H9 (cell line): ENCODE data around the gene SNX27. TPM values are rescaled to one million over a fixed set of nuclear protein-coding genes. Genes with fewer than 3 reads are reported as not detected.

Experiments used
- DNase-seq: peaks from one replicate; pipeline ENCODE4 v3.0.0-alpha.2; 2017
- H2AFZ ChIP-seq: one replicate; pipeline ENCODE4 v1.6.1; 2013; ENCODE audit warnings: mild to moderate bottlenecking, low read length, control low read depth, moderate library complexity
- H2AK5ac ChIP-seq: 2 replicates; pipeline ENCODE4 v1.6.1; 2013; ENCODE audit warnings: low read length, control low read depth, mixed read lengths; ENCODE audit not compliant: insufficient read length
- H2BK120ac ChIP-seq: one replicate; pipeline ENCODE4 v1.6.1; 2013; ENCODE audit warnings: low read depth, mild to moderate bottlenecking, low read length, control low read depth, inconsistent platforms; ENCODE audit not compliant: poor library complexity, severe bottlenecking
- H2BK12ac ChIP-seq: 2 replicates; pipeline ENCODE4 v1.6.1; 2013; ENCODE audit warnings: low read length, control low read depth, mixed read lengths, low read depth; ENCODE audit not compliant: insufficient read length
- H2BK15ac ChIP-seq: 2 replicates; pipeline ENCODE4 v1.6.1; 2013; ENCODE audit warnings: low read depth, low read length, control low read depth
- H2BK20ac ChIP-seq: one replicate; pipeline ENCODE4 v1.6.1; 2013; ENCODE audit warnings: low read depth, mild to moderate bottlenecking, low read length, control low read depth, inconsistent platforms; ENCODE audit not compliant: poor library complexity, severe bottlenecking
- H2BK5ac ChIP-seq: 2 replicates; pipeline ENCODE4 v1.6.1; 2013; ENCODE audit warnings: low read length, control low read depth, mixed read lengths; ENCODE audit not compliant: insufficient read length
- H3K14ac ChIP-seq: 2 replicates; pipeline ENCODE4 v1.6.1; 2013; ENCODE audit warnings: low read length, control low read depth; ENCODE audit not compliant: insufficient read depth
- H3K18ac ChIP-seq: 2 replicates; pipeline ENCODE4 v1.6.1; 2013; ENCODE audit warnings: low read depth, mild to moderate bottlenecking, mixed read lengths, low read length, control low read depth; ENCODE audit not compliant: insufficient read length
- H3K23ac ChIP-seq: 2 replicates; pipeline ENCODE4 v1.6.1; 2013; ENCODE audit warnings: low read length, control low read depth, mixed read lengths, low read depth; ENCODE audit not compliant: insufficient read length
- H3K23me2 ChIP-seq: 2 replicates; pipeline ENCODE4 v1.6.1; 2013; ENCODE audit warnings: low read depth, mild to moderate bottlenecking, mixed read lengths, low read length, control low read depth; ENCODE audit not compliant: insufficient read length, poor library complexity, severe bottlenecking
- H3K27ac ChIP-seq: 2 replicates; pipeline ENCODE4 v1.5.1; 2013; ENCODE audit warnings: low read length, control low read depth, mixed read lengths, low read depth; ENCODE audit not compliant: insufficient read length
- H3K27me3 ChIP-seq: 2 replicates; pipeline ENCODE4 v1.6.1; 2013; ENCODE audit warnings: low read length, control low read depth, inconsistent platforms; ENCODE audit not compliant: insufficient read depth
- H3K4ac ChIP-seq: 2 replicates; pipeline ENCODE4 v1.6.1; 2013; ENCODE audit warnings: low read depth, mild to moderate bottlenecking, control low read depth, inconsistent platforms, low read length, moderate library complexity
- H3K4me1 ChIP-seq: 2 replicates; pipeline ENCODE4 v1.6.1; 2013; ENCODE audit warnings: low read length, control low read depth, inconsistent platforms; ENCODE audit not compliant: insufficient read depth
- H3K4me2 ChIP-seq: 2 replicates; pipeline ENCODE4 v1.6.1; 2013; ENCODE audit warnings: low read length, control low read depth, mixed read lengths; ENCODE audit not compliant: insufficient read length, insufficient read depth
- H3K56ac ChIP-seq: 2 replicates; pipeline ENCODE4 v1.6.1; 2013; ENCODE audit warnings: low read depth, mild to moderate bottlenecking, mixed read lengths, low read length, control low read depth; ENCODE audit not compliant: insufficient read length
- H3K79me1 ChIP-seq: 2 replicates; pipeline ENCODE4 v1.6.1; 2013; ENCODE audit warnings: low read depth, mild to moderate bottlenecking, moderate library complexity, low read length, control low read depth, inconsistent platforms; ENCODE audit not compliant: insufficient read depth, poor library complexity, severe bottlenecking
- H3K79me2 ChIP-seq: 2 replicates; pipeline ENCODE4 v1.6.1; 2013; ENCODE audit warnings: low read length, control low read depth, inconsistent platforms; ENCODE audit not compliant: insufficient read depth
- H3K9ac ChIP-seq: 2 replicates; pipeline ENCODE4 v1.6.1; 2013; ENCODE audit warnings: low read length, control low read depth, mixed read lengths; ENCODE audit not compliant: insufficient read length; ENCODE audit errors: extremely low read depth
- H3K9me3 ChIP-seq: one replicate; pipeline ENCODE4 v1.6.1; 2013; ENCODE audit warnings: low read depth, low read length, inconsistent platforms; ENCODE audit not compliant: control insufficient read depth
- H3T11ph ChIP-seq: one replicate; pipeline ENCODE4 v1.6.1; 2013; ENCODE audit warnings: mild to moderate bottlenecking, low read length, control low read depth, inconsistent platforms
- H4K20me1 ChIP-seq: one replicate; pipeline ENCODE4 v1.6.1; 2013; ENCODE audit not compliant: control insufficient read depth, insufficient read length, insufficient read depth
- H4K5ac ChIP-seq: 2 replicates; pipeline ENCODE4 v1.6.1; 2013; ENCODE audit warnings: low read depth, mild to moderate bottlenecking, mixed read lengths, low read length, control low read depth; ENCODE audit not compliant: insufficient read length
- H4K8ac ChIP-seq: replicated peaks from 2 replicates; pipeline ENCODE4 v1.6.1; 2013; ENCODE audit warnings: low read length, control low read depth, mixed read lengths, low read depth; ENCODE audit not compliant: insufficient read length
- H4K91ac ChIP-seq: 2 replicates; pipeline ENCODE4 v1.6.1; 2013; ENCODE audit warnings: low read depth, mild to moderate bottlenecking, moderate library complexity, mixed read lengths, low read length, control low read depth; ENCODE audit not compliant: insufficient read length
- H3K27ac Mint-ChIP-seq, 3 experiments: 2 replicates in 2 of 3; 3 replicates in 1 of 3; pipeline ENCODE4 v1.8.0; 2020 to 2021; ENCODE audit warnings: mixed read lengths in 3 of 3, mild to moderate bottlenecking in 1 of 3, moderate library complexity in 1 of 3
- H3K27me3 Mint-ChIP-seq: 2 replicates; pipeline ENCODE4 v1.8.0; 2021; ENCODE audit warnings: low read depth, mild to moderate bottlenecking, moderate library complexity, mixed read lengths
- H3K36me3 Mint-ChIP-seq, 3 experiments: 2 replicates in 2 of 3; 3 replicates in 1 of 3; pipeline ENCODE4 v1.8.0; 2020 to 2021; ENCODE audit warnings: low read depth in 3 of 3, mixed read lengths in 3 of 3; ENCODE audit not compliant: insufficient read depth in 1 of 3
- H3K4me1 Mint-ChIP-seq, 2 experiments: 2 replicates each; pipeline ENCODE4 v1.8.0; 2020; ENCODE audit warnings: mixed read lengths in 2 of 2
- H3K4me3 Mint-ChIP-seq, 2 experiments: 2 replicates in 1 of 2; 3 replicates in 1 of 2; pipeline ENCODE4 v1.8.0; 2020 to 2021; ENCODE audit warnings: mild to moderate bottlenecking in 2 of 2, mixed read lengths in 2 of 2, moderate library complexity in 1 of 2
- H3K9me3 Mint-ChIP-seq, 2 experiments: 2 replicates in 1 of 2; 3 replicates in 1 of 2; pipeline ENCODE4 v1.8.0; 2020; ENCODE audit warnings: mild to moderate bottlenecking in 2 of 2, mixed read lengths in 2 of 2, moderate library complexity in 1 of 2
- CTCF ChIP-seq: fragments of 200-600 bp; sonication (generic); conservative IDR thresholded peaks from 3 replicates; pipeline ENCODE4 v1.8.0; 2021; ENCODE audit warnings: antibody characterized with exemption, mild to moderate bottlenecking
- WGBS: extraction: QIAGEN DNeasy Blood & Tissue Kit; methylation state at CpG from one replicate; pipeline ENCODE4 v1.1.7; 2013; ENCODE audit warnings: missing lambda C conversion rate, low lambda C conversion rate, mixed read lengths; ENCODE audit not compliant: insufficient read length; ENCODE audit errors: extremely low coverage; 5-methylcytosine and 5-hydroxymethylcytosine counted together
- total RNA-seq: library from RNA; stranded (reverse); gene quantifications from 2 replicates; pipeline ENCODE4 v1.2.1, GENCODE V29; 2021

The SNX27 gene
- total RNA-seq, 1 experiment from 2014 or later = 48.9 TPM

GRCh38 chr1:151563376-151563775 lies 48.5 kb upstream of the SNX27 start:
- Histone ChIP-seq H3K4ac (no peak overlapping the region), H2AK5ac (no peak overlapping the region), H3K14ac (no peak overlapping the region), H2BK12ac (no peak overlapping the region), H3K27ac (no peak overlapping the region), H3K79me1 (peaks cover 4% of the 10 kb centered on the region), H3K18ac (no peak overlapping the region), H3K27me3 (no peaks in the 10 kb centered on the region), H2BK120ac (no peak overlapping the region), H2AFZ (no peak overlapping the region), H4K5ac (no peak overlapping the region), H2BK5ac (no peak overlapping the region), H3K23me2 (no peaks in the 10 kb centered on the region), H2BK20ac (no peak overlapping the region), H3K4me2 (no peak overlapping the region), H4K20me1 (no peaks in the 10 kb centered on the region), H3K4me1 (no peaks in the 10 kb centered on the region), H3T11ph (no peak overlapping the region), H3K79me2 (no peaks in the 10 kb centered on the region), H2BK15ac (no peak overlapping the region), H3K56ac (no peak overlapping the region), H4K8ac (no peak overlapping the region), H3K9ac (no peak overlapping the region), H4K91ac (no peak overlapping the region), H3K9me3 (no peaks in the 10 kb centered on the region), H3K23ac (no peak overlapping the region)
- no peaks in the 10 kb centered on the region for H3K9me3 Mint-ChIP-seq
- H3K27me3 Mint-ChIP-seq = no peaks in the 10 kb centered on the region
- no peak for DNase-seq
- peaks cover 2 to 16% (median 10%) of the 10 kb centered on the region in 3 experiments; a peak in 6 of 7 replicates for H3K36me3 Mint-ChIP-seq
- no CpG with 5 or more reads among the region's 2 CpGs for WGBS
- H3K27ac Mint-ChIP-seq = no peak overlapping the region
- peaks cover 7 to 10% of the 10 kb centered on the region in 2 experiments; a peak in 3 of 4 replicates for H3K4me1 Mint-ChIP-seq
- TF ChIP-seq CTCF = no peak
- H3K4me3 Mint-ChIP-seq = no peak overlapping the region
